NCI-H2227 (cell line): Measurements from ENCODE around the gene PTMS.

Experiments used
- DNase-seq: peaks from one replicate; lab custom pipeline; 2025; ENCODE audit not compliant: unreplicated experiment; lab: John Stamatoyannopoulos, UW

Gene PTMS

GRCh38 chr12:6752167-6752920 is 13.8 kb upstream of the PTMS start:
- DNase-seq: peak; percentile 75

DNA sequence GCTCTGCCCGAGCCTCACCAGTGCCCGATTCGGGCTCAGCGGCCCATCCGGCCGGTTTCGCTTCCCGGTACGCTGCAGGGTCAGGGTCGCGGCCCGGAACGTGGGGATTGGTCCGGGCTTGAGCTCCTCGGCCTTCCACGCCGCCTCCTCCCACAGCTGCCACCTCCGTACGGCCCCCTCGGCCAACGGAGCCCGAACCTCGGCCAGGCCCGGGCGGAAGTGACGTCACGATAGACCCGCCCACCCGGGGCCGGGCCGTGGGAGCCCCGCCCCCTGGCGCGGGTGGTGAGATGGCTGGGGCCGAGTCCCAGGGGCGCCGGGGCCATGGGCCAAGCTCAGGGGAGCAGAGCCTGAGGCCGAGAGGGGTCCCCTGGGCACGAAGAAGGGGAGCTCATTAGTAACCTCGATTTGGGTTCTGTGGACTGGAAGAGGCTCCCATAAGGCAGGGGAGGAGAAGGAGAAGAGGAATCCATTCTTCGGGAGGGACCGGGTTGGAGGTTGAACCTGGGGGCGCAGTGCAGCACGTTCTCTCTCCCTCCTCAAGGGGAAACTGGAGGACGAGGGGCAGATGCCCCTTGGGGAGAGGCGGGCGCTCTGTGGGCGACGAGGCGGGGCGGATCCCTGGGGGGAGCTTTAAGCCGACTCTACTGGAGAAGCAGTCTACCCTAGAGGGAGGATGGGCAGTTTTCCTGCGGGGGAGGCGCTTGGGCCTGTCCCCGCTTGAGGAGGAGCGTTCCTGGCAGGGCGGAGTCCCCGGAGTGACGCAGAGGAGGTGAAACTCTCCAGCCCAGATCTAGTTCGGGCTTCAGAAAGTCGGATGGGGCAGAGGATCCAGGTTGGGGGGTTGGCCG is 13.0 kb upstream of the PTMS start, which contains the start of gene MLF2:
TSS of gene MLF2 (minus strand) at position 221 of the 851 bp plus-strand sequence. CDS start 807 bp downstream, outside the sequence.
- DNase-seq: peak; percentile 96

DNA sequence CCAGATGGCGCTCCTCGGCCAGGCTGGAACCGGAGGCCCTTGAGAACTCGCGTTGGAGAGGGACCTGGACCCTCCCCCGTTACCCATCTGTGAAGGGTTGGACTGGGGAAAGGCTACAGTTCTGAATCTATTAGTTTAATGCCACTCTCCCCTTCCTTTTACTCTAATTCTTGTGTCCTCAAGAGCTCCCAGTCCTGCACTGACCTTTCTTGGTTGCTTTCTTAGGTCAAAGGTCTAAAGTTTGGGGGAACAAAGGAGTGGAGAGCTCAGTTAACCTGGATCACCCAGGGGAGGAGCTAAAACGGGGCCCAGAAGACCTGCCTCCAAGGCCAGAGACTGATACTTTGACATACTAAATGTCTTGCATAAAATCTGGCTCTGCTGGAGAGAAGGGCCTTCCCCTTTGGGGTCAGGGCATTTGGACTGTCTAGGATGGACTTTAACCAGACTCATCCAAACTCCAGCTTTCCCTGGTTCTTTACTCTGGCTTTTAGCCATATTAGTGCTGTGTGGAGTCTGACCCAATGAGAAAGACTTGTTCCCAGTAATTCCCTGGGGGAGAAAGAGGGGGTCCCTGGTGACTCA is 12.3 kb upstream of the PTMS start:
- no peak for DNase-seq

DNA sequence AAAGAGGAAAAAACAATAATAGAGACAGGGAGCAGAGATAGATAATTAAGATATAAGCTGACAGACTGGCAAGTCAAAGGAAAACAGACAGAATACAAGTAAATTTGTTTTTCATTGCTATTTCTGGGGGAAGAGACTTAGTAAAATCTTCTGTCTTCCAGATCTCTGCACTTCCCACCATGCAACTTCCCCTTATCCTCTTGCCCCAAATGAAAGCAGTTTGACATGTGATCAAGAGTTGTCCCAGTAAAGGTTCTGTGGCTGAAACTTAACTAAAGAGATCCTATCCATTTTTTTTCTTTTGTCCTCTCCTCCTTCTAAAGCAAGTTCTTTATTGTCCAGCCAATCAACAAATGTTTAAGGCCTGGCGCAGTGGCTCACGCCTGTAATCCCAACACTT is 11.8 kb upstream of the PTMS start:
- no peak for DNase-seq

DNA sequence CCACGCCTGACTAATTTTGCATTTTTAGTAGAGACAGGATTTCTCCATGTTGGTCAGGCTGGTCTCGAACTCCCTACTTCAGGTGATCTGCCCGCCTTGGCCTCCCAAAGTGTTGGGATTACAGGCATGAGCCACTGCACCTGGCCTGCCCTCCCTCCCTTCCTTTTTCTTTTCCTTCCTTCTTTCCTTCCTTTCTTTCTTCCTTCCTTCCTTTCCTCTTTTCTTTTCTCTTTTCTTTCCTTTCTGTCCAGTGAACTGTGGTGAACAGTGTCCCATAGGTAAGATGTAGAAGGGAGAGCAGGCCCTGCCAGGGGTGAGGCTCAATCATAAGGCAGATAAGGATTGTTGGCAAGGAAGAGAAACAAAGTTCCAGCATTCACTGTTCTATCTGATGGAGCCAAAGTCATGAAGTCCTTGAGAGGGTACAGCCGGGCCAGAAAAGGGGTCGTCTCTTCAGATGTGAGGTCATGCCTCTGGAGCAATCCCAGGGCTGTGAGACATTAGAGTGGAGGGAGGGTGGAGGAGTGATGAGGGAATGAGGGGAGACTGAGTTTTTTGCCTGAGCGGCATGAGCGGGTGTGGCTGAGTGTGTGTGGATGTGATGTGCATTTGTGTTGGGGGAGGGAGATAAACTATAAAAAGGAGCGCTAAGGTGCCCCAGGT is 9.0 kb upstream of the PTMS start:
- DNase-seq: no peak

DNA sequence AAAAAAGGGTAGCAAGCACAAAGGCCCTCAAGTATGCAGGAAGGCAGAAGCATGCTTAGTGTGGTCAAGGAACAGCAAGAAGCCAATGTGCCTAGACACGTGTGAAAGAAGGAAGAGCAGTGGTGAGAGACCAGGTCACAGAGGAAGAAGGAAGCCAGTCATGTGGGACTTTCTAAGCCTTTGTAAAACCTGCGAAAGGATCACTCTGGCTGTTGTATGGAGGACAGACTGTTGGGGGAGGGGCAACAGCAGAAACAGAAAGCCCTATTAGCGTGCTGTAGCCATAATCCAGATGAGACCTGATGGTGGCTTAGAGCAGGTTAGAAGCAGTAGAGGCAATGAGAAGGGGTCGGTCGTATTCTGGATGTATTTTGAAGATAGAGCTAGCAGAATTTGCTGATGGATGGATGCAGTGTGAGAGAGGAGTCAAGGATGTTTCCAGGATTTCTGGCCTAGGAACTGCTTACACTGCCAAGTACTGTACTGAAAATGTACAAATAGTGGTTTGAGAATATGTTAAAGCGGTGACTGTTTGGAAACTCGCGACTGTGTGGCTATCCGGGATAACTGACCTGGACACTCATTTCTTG is 7.6 kb upstream of the PTMS start:
- no peak for DNase-seq

DNA sequence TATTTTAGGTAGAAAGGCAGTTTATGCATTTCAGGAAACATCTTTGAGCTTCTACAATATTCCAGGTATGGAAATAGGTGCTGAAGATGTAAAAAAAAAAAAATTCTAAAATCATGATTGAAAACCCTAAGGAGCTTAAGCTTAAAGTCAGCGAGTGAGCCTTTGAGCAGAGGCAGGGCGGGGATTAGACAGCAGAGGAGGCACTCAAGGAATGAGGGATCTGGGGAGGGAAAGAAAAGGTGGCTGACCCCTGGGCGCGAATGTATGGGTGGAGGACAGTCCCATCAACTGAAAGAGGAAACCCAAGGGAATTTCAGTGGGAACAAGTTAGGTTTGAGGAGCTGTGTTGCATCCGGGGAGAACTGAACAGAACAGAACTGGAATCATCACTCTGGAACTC is 6.4 kb upstream of the PTMS start:
- no peak for DNase-seq

DNA sequence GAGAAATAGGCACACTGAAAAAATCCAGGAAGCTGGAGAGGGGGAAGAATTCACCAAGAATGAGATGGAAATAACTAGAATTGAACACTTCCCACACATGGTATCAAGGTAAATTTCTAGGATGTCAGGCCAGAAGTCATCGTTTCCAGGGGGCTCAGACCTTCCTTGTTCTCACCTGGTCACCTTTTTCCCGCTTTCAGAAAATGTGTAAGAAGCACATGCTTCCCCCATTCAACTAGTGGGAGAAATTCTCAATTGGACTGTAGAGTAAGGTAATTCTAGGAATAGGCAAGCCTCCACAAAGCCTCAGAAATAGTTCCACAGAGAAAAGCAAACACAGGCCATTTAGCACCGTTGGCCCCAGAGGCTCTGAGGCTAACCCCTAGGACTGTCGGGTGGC is 2.8 kb upstream of the PTMS start:
- DNase-seq: no peak

DNA sequence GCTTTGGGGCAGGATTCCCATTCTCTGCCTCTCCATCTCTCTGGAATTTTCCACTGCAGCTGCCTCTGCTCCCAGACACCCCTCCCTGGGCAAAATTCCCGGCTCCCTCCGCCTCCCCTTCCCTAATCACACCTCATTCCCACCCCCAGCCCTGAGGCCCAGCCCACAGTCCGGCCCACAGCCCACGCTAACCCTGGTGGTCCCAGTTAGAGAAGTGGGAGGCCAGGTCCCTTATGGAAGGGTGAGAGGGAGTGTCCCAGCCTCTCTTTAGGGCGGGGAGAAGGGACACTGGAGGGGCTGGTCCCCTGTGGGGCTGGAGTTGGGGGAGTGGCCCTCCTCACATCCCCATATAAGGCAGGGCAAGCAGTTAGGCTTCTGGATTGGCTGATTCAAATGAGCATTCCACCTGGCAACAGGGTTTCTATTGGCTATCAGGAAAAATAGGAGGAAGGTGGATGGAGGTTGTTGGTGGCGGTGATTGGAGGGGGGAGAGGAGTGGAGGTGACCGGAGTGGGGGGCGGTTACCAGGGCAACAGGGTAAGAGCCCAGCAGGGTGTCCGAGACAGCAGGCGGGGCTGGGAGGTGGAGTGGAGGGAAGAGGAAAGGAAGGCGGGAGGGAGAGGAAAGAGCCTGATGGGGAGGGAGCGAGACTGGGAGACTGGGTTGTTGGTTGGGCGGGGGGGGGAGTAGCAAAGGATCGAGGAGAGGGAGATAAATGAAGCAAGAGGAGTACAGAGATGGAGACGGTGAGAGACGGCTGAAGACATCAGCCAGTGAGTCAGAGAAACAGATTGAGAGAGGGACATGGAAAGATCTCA is 1.9 kb upstream of the PTMS start:
- DNase-seq: peak; percentile 95

DNA sequence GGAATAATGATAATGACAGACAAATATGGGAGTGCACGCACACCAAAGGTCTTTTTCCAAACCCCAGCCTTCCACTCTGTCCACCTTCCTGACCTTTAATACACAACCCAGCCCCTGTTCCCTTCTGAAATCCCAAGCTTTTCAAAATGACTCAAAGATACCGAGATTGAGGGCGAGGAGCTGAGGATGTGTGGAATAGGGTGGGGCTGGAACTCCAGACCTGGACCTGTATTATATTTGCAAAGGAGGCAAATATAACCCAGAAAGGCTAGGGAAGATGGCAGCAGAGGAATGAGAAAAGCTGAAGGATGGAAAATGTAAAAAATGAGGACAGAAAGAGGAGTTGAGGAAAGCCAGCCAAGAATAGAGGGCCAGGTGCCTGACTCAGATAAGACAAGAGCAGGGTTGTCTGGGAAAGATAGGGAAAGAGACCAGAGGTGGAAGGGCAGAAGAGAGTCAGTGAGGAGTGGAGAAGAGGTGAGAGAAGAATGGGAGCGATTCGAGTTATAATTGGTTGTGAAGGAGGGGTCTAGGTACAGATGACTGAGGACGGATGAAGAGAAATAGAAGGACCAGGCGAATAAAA is 1.0 kb upstream of the PTMS start:
- no peak for DNase-seq

GRCh38 chr12:6766651-6767349 is 637 bp downstream of the PTMS start:
- DNase-seq: peak; percentile 66

GRCh38 chr12:6767353-6768319 is 1.5 kb downstream of the PTMS start:
- DNase-seq: peak; percentile 41

- DNase-seq: no peak
Observed at GRCh38 chr12:6768437-6768914, 2.3 kb downstream of the PTMS start.

- DNase-seq: peak; percentile 63
Observed at GRCh38 chr12:6768990-6769389, 2.8 kb downstream of the PTMS start.

- no peak for DNase-seq
Observed at GRCh38 chr12:6769666-6770065, 3.5 kb downstream of the PTMS start.

- DNase-seq: no peak
Observed at GRCh38 chr12:6770094-6770493, 3.9 kb downstream of the PTMS start.

GRCh38 chr12:6770600-6770999 is 4.4 kb downstream of the PTMS start:
- DNase-seq: no peak

- DNase-seq: no peak
Observed at GRCh38 chr12:6771091-6771495, 4.9 kb downstream of the PTMS start.
